Neural crest cell (in vitro differentiated cells): ENCODE results near the gene GIT2. TPM values are rescaled to one million over a fixed set of nuclear protein-coding genes. Genes with fewer than 3 reads are reported as not detected.
"Not testable (repeated sequence)": the region's sequence is repeated elsewhere in the genome, so short reads cannot be mapped to it uniquely, and the experiment has no call there.

Experiments
- DNase-seq: peaks from one replicate; pipeline ENCODE4 v3.0.0; 2021; ENCODE audit warnings: low read depth, mixed read lengths, low spot score
- H3K27ac Mint-ChIP-seq: one replicate; pipeline ENCODE4 v1.8.0; 2021; ENCODE audit warnings: mild to moderate bottlenecking, mixed read lengths; ENCODE audit not compliant: unreplicated experiment
- H3K27me3 Mint-ChIP-seq: 2 replicates; pipeline ENCODE4 v1.8.0; 2021; ENCODE audit warnings: low read depth, mild to moderate bottlenecking, mixed read lengths
- H3K36me3 Mint-ChIP-seq: 2 replicates; pipeline ENCODE4 v1.8.0; 2021; ENCODE audit warnings: low read depth, mild to moderate bottlenecking, mixed read lengths
- H3K4me1 Mint-ChIP-seq: 2 replicates; pipeline ENCODE4 v1.8.0; 2021; ENCODE audit warnings: mixed read lengths
- H3K4me3 Mint-ChIP-seq: one replicate; pipeline ENCODE4 v1.8.0; 2021; ENCODE audit warnings: mild to moderate bottlenecking, mixed read lengths
- H3K9me3 Mint-ChIP-seq: 2 replicates; pipeline ENCODE4 v1.8.0; 2021; ENCODE audit warnings: mixed read lengths
- total RNA-seq: library from RNA; stranded (reverse); gene quantifications from 2 replicates; pipeline ENCODE4 v1.2.1, GENCODE V29; 2021
- TF ChIP-seq, protein P1 (sequence below): fragments of 200-600 bp; sonication (generic); conservative IDR thresholded peaks from 2 replicates; pipeline ENCODE4 v1.5.0; 2021; ENCODE audit warnings: antibody characterized with exemption, mild to moderate bottlenecking

Gene GIT2
- total RNA-seq, 1 donor from 2014 or later: 31.1 TPM

DNA sequence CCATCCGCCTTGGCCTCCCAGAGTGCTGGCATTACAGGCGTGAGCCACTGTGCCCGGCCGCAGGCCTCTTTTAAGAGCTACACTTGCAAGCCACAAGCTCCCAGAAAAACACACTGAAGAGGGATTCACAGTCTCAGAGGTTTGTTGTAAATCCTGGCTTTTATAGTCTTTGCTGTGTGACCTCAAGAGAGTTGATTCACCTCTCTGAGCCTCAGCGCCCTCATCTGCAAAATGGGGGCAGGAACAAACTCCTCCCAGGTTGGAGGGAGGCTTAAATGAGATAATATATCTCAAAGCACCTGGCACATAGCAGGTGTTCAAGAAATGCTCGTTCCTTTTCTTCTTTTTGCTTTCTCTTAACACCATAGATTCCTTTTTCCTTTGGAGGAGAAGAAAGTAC lies 100.0 kb downstream of the GIT2 start:
- peak overlapping the region; percentile 57 for H3K4me3 Mint-ChIP-seq
- TF ChIP-seq, protein P1, sequence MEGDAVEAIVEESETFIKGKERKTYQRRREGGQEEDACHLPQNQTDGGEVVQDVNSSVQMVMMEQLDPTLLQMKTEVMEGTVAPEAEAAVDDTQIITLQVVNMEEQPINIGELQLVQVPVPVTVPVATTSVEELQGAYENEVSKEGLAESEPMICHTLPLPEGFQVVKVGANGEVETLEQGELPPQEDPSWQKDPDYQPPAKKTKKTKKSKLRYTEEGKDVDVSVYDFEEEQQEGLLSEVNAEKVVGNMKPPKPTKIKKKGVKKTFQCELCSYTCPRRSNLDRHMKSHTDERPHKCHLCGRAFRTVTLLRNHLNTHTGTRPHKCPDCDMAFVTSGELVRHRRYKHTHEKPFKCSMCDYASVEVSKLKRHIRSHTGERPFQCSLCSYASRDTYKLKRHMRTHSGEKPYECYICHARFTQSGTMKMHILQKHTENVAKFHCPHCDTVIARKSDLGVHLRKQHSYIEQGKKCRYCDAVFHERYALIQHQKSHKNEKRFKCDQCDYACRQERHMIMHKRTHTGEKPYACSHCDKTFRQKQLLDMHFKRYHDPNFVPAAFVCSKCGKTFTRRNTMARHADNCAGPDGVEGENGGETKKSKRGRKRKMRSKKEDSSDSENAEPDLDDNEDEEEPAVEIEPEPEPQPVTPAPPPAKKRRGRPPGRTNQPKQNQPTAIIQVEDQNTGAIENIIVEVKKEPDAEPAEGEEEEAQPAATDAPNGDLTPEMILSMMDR: no peak
- H3K36me3 Mint-ChIP-seq: no peaks in the 10 kb centered on the region
- peaks cover 12% of the 10 kb centered on the region for H3K4me1 Mint-ChIP-seq
- DNase-seq: no peak
- H3K27ac Mint-ChIP-seq: no peak overlapping the region
- H3K9me3 Mint-ChIP-seq: no peaks in the 10 kb centered on the region
- H3K27me3 Mint-ChIP-seq: peaks cover 6% of the 10 kb centered on the region

DNA sequence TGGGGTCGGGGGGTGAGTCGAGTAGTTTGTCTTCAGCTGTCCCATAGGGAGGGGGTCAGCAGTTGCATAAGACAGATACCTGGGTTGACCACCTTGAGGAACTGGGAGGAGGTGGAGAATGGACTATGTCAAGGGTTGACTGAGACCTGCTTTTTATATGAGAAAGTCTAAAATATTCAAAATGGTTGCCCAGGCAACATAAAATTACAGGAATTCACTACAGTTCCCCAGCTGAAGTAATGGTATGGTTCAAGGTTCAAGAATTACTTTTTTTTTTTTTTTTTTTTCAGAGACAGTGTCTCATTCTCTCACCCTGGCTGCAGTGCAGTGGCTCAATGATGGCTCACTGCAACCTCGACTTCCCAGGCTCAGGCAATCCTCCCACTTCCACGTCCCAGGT lies 101.2 kb downstream of the GIT2 start:
- H3K4me1 Mint-ChIP-seq: peaks cover 3% of the 10 kb centered on the region

DNA sequence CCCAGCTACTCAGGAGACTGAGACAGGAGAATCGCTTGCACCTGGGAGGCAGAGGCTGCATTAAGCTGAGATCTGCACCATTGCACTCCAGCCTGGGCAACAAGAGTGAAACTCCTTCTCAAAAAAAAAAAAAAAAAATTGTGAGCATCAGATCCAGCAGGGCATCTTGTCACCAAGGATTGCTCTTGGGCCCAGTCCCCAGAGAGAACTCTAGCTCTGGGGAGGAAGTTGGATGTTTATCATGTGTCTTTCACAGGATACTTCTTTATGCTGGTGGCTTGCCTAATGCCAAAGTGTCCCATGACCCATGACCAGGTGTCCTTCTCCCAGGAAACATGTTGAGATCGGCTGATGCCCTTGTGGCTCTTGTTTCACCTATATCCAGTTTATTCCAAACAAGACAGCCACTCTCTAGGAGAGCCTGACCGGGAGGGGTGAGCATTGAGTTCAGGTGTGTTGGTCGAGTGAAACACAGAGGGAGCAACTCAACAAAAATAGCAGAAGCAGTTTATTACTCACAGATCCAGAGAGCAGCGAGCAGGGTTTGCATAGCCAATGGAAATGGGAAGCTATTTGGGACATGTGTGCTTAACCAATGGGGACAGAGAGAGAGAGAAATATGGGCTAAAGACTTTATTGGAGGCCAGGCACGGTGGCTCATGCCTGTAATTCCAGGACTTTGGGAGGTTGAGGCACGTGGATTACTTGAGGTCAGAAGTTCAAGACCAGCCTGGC lies 102.7 kb downstream of the GIT2 start:
- Mint-ChIP-seq H3K27ac (no peak overlapping the region), H3K9me3 (no peaks in the 10 kb centered on the region), H3K36me3 (no peaks in the 10 kb centered on the region), H3K27me3 (peaks cover 15% of the 10 kb centered on the region), H3K4me1 (peaks cover 7% of the 10 kb centered on the region), H3K4me3 (no peak overlapping the region)
- TF ChIP-seq, protein P1: no peak
- no peak for DNase-seq

More for the DNA sequence above, 101.2 kb downstream of the GIT2 start:
- DNase-seq: no peak
- no peaks in the 10 kb centered on the region for H3K9me3 Mint-ChIP-seq
- H3K27ac Mint-ChIP-seq: no peak overlapping the region
- TF ChIP-seq, protein P1: no peak
- H3K27me3 Mint-ChIP-seq: peaks cover 9% of the 10 kb centered on the region
- no peaks in the 10 kb centered on the region for H3K36me3 Mint-ChIP-seq
- peak overlapping the region; percentile 38 for H3K4me3 Mint-ChIP-seq

DNA sequence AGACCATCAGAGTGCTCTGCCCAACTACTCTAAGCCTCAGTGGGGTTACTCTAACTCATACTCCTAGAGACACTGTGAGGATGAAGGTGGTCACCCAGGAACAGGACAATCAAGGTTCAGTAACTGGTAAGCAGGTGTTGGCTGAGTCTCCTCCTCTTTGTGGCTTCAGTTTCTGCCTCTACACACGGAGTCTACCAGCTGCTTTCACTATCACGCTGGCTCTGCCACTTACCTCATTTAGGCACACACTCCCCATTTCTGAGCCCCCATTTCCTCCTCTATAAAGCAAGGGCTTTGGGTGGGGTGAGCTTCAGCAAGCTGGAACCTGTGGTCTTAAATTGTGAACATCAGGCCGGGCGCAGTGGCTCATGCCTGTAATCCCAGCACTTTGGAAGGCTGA lies 103.4 kb downstream of the GIT2 start:
- no peaks in the 10 kb centered on the region for H3K36me3 Mint-ChIP-seq
- H3K27ac Mint-ChIP-seq: no peak overlapping the region
- no peak overlapping the region for H3K4me3 Mint-ChIP-seq
- TF ChIP-seq, protein P1: no peak
- H3K27me3 Mint-ChIP-seq: peaks cover 15% of the 10 kb centered on the region
- peaks cover 7% of the 10 kb centered on the region for H3K4me1 Mint-ChIP-seq
- no peaks in the 10 kb centered on the region for H3K9me3 Mint-ChIP-seq
- DNase-seq: no peak

DNA sequence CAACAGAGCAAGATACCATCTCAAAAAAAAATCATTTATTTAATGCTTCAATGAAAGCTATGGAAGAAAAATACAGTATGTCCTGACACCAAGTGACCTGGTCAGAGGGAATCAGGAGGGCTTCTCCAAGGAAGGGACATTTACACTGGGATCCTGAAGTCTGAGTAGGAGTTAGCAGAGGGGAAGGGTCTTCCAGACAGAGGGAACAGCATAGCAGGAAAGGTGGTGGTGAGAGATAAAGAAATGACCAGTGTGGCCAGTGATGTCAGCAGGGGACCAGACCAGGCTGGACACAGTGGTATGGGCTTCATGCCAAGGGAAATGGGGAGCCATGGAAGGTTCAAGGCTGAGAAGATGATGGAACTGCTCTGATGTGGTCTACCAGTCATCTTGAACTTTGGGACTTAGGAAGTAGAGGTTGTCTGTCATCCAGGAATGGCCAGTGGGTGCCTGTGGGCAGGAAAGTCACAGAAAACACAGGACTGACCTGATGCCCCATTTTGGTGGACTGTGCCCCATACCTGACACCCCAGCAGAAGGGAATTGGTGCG lies 103.9 kb downstream of the GIT2 start:
- TF ChIP-seq, protein P1: no peak
- no peak for DNase-seq
- Mint-ChIP-seq H3K9me3 (no peaks in the 10 kb centered on the region), H3K27me3 (peaks cover 19% of the 10 kb centered on the region), H3K27ac (peak overlapping the region; percentile 83), H3K36me3 (no peaks in the 10 kb centered on the region), H3K4me1 (peaks cover 7% of the 10 kb centered on the region), H3K4me3 (no peak overlapping the region)

DNA sequence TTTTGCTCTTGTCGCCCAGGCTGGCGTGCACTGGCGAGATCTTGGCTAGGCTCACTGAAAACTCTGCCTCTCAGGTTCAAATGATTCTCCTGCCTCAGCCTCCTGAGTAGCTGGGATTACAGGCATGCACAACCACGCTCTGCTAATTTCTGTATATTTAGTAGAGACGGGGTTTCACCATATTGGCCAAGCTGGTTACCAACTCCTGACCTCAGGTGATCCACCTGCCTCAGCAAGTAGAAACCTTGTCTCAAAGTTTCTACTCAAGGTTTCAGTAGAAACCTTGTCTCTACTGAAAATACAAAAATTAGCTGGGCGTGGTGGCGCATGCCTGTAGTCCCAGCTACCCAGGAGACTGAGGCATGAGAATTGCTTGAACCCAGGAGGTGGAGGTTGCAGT lies 104.4 kb downstream of the GIT2 start:
- not testable (repeated sequence) for H3K36me3 Mint-ChIP-seq, H3K4me1 Mint-ChIP-seq, DNase-seq, H3K9me3 Mint-ChIP-seq, H3K4me3 Mint-ChIP-seq, H3K27ac Mint-ChIP-seq
- peaks cover 19% of the 10 kb centered on the region for H3K27me3 Mint-ChIP-seq
